T-helper 2 cell (primary cell): ENCODE data around the gene LRRC23.

Experiments
- DNase-seq, 5 experiments: peaks; one replicate each; pipeline versions ENCODE4 v3.0.0 to v3.0.0-alpha.2; 2012 to 2022

Gene LRRC23

DNA sequence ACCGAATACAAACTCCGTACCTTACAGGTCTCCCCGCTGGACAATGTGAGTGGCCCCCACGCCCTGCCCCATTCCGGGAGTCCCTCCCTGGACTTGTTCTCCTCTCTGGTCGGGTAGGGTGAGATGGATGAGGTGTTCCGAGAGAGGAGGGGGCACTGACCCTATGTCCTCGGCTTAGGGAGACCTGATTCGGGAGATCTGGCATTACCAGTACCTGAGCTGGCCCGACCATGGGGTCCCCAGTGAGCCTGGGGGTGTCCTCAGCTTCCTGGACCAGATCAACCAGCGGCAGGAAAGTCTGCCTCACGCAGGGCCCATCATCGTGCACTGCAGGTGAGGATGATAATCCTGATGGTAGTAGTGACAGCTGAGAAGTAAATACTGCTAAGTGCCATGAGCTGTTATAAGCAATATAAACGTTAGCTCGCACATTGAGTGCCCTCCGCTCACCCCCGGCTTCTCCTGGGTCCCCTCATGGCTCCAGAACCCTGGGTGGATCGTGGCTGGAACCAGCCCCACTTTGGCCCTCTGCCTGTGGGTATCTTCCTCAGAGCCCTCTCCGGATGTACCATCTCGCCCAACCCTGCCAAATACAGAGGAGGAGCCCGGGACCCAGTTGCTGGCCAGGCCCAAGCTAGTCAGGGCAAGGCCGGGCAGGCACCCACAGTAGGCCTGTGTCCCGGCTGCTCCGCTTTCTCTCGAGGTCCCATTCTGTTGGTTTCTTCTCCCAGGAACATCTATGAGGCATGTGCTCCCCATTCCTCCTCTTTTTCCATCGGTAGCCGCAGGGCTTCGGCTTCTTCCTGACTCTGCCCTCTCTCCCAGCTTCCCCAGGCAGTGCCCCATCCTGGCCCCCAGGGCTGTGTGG, 53.4 kb downstream of the LRRC23 start:
- no peak for DNase-seq

- no peak for DNase-seq
Measured at GRCh38 chr12:6958609-6959057, 54.0 kb downstream of the LRRC23 start.

DNA sequence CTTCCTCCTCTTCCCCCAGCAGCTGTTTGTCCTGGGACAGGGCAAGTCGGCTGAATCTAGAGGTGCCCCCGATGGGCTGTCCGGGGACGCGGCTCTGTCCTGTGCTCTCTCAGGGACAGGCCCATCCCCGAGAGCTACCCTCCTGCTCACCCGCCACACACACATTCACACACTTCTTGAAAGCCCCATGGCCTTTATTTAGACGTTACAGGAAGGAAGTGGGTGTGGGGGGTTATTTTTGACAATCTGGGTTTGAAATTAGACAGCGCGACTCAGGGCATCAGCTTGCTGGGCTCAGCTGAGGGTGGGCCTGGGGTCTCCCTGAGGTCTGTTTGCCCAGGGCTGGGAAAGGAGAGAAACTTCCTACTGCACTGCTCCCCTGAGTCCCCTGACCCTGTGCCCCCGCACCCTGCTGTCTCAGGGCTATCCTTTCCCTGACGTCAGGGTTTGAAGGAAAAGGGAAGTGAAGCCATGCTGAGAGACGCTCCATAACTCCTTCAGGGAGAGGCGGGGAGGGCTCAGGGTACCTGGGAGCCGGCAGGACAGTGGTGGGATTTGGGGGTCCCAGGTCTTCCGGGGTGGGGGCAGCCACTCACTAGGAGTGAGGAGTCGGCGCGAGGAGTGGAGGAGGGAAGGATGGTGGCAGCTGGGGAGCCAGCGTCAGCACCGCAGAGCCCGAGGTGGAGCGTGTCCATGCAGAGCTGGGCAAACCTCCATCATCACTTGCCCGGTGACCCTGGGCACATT, 54.6 kb downstream of the LRRC23 start:
- DNase-seq = peak; percentile 40 to 92 (median 67)

- no peak for DNase-seq
Measured at GRCh38 chr12:6959805-6960592, 55.4 kb downstream of the LRRC23 start.

- peak in 1 of 5 experiments; percentile 89 for DNase-seq
Measured at GRCh38 chr12:6960593-6961277, 56.1 kb downstream of the LRRC23 start.

- DNase-seq = peak; percentile 74 to 97 (median 91)
Measured at GRCh38 chr12:6961278-6961694, 56.7 kb downstream of the LRRC23 start.

GRCh38 chr12:6961695-6962284, 57.2 kb downstream of the LRRC23 start:
- peak in 2 of 5 experiments; percentile 39 to 81 for DNase-seq

DNA sequence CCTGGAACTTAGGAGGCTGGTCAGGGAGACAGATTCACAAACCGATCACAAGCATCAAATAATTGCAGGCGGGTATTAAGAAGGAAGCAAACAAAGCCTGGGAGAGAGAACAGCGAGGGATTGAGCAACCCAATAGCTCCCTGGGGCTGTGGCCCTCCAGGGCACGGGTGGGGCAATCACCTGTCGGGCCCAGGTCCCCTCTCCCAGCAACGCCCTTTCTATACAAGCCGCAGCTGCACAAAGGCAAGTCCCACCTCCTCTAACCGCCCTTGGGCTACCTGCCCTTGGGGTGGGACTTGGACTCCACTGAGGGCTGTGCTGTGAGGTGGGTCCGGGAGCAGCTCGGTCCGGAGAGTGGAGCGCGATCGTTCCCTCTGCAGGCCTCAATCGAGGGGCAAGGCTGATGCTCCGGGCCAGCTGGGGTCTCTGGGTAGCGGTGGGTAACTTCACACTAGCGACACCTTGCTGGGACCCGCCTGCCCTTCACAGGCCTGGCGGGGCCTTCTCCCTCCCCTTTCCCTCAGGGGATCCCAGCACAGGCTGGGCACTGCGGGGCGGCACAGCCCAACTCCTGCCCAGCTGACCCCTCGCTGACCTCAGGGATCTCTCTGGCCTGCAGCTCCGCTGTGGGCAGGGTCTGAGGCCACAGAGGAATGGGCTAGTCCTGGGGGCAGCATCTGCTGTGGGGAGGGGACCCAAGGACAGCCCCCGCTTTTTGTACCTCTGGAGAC, 57.8 kb downstream of the LRRC23 start:
- no peak for DNase-seq

GRCh38 chr12:6963016-6963731, 58.6 kb downstream of the LRRC23 start:
- no peak for DNase-seq
